Gastroesophageal sphincter (tissue), 4 donors: ENCODE data around the gene UGCG. TPM values are rescaled to one million over a fixed set of nuclear protein-coding genes. Genes with fewer than 3 reads are reported as not detected.

ENCODE experiments used
- ATAC-seq: fragments of 150-250 bp; one replicate; pipeline ENCODE4 v1.9.1; 2016; ENCODE audit warnings: mild to moderate bottlenecking, moderate library complexity
- H3K27ac ChIP-seq, 4 donors: fragments of 200-600 bp; sonication (generic) in 3 of 4; 1 replicate in 3 of 4; 2 replicates in 1 of 4; pipeline ENCODE4 v1.5.1; 2016 to 2019
- H3K27me3 ChIP-seq: fragments of 200-600 bp; sonication (generic); one replicate; pipeline ENCODE4 v1.5.1; 2019
- H3K36me3 ChIP-seq, 2 donors: fragments of 200-600 bp; sonication (generic); one replicate each; pipeline ENCODE4 v1.5.1; 2019; ENCODE audit warnings: control low read depth in 1 of 2
- H3K4me1 ChIP-seq, 3 donors: fragments of 200-600 bp; sonication (generic); 1 replicate in 2 of 3; 2 replicates in 1 of 3; pipeline ENCODE4 v1.5.1; 2016 to 2019; ENCODE audit warnings: control low read depth in 2 of 3
- H3K4me3 ChIP-seq, 2 donors: fragments of 200-600 bp; sonication (generic); one replicate each; pipeline ENCODE4 v1.5.1; 2019; ENCODE audit warnings: mild to moderate bottlenecking in 1 of 2, moderate library complexity in 1 of 2
- H3K9me3 ChIP-seq, 3 donors: fragments of 200-600 bp; sonication (generic); one replicate each; pipeline ENCODE4 v1.5.1; 2017 to 2019; ENCODE audit warnings: control low read depth in 2 of 3
- CTCF ChIP-seq, 4 experiments: fragments of 200-600 bp in 2 of 4; fragments of 450-650 bp in 2 of 4; sonication (generic) in 1 of 4; IDR thresholded peaks; one replicate each; pipeline ENCODE4 v1.5.1; 2017 to 2019; ENCODE audit warnings: antibody characterized with exemption in 4 of 4, mild to moderate bottlenecking in 2 of 4, moderate library complexity in 2 of 4
- EP300 ChIP-seq: sonication (generic); formaldehyde crosslinking; IDR thresholded peaks from one replicate; pipeline ENCODE4 v1.6.1; 2017; ENCODE audit warnings: antibody characterized with exemption, mild to moderate bottlenecking
- POLR2A ChIP-seq, 2 donors: fragments of 450-650 bp; IDR thresholded peaks; one replicate each; pipeline ENCODE4 v1.6.1; 2017; ENCODE audit warnings: antibody characterized with exemption in 2 of 2, mild to moderate bottlenecking in 2 of 2, moderate library complexity in 1 of 2
- POLR2AphosphoS5 ChIP-seq: sonication (generic); formaldehyde crosslinking; IDR thresholded peaks from one replicate; pipeline ENCODE4 v1.6.1; 2017; ENCODE audit warnings: antibody characterized with exemption
- WGBS, 2 donors: methylation state at CpG; one replicate each; pipeline ENCODE4 v1.1.5; 2018; ENCODE audit warnings: low coverage in 1 of 2; 5-methylcytosine and 5-hydroxymethylcytosine counted together
- total RNA-seq, 4 donors: library from RNA; depleted of rRNA; stranded (reverse); fragments of >200 nt; gene quantifications; one replicate each; pipeline ENCODE4 v1.1.0, GENCODE V29; 2016

Gene UGCG
- total RNA-seq, 4 donors from 2014 or later = 30.0 to 52.6 (median 43.2) TPM

- Histone ChIP-seq H3K9me3 (no peaks in the 10 kb centered on the region), H3K27me3 (no peaks in the 10 kb centered on the region), H3K27ac (no peak overlapping the region), H3K36me3 (no peaks in the 10 kb centered on the region), H3K4me3 (no peak overlapping the region), H3K4me1 (no peaks in the 10 kb centered on the region)
- TF ChIP-seq POLR2A (IDR thresholded peaks at IDR 0.05) (no peak), EP300 (no peak), POLR2AphosphoS5 (no peak), CTCF (IDR thresholded peaks at IDR 0.05) (no peak)
- ATAC-seq = no peak
- 89 to 100% methylated on average over 3 of the region's 3 CpGs for WGBS, 2 donors
These were observed 38.9 kb upstream of the UGCG start for GRCh38 chr9:111857555-111858211.

GRCh38 chr9:111860443-111860842, 36.2 kb upstream of the UGCG start:
- no peaks in the 10 kb centered on the region for H3K36me3 ChIP-seq
- no peak overlapping the region for H3K27ac ChIP-seq
- no peak for ATAC-seq
- WGBS, 2 donors = 68 to 100% methylated on average over 2 to 4 of the region's 4 CpGs
- no peak overlapping the region for H3K4me3 ChIP-seq
- H3K27me3 ChIP-seq = no peaks in the 10 kb centered on the region
- no peak for TF ChIP-seq POLR2AphosphoS5
- TF ChIP-seq CTCF (IDR thresholded peaks at IDR 0.05) = no peak
- TF ChIP-seq EP300 = no peak
- no peak for TF ChIP-seq POLR2A (IDR thresholded peaks at IDR 0.05)
- H3K4me1 ChIP-seq = no peaks in the 10 kb centered on the region
- H3K9me3 ChIP-seq = no peaks in the 10 kb centered on the region

GRCh38 chr9:111863636-111864035, 33.0 kb upstream of the UGCG start:
- H3K27me3 ChIP-seq = no peaks in the 10 kb centered on the region
- H3K9me3 ChIP-seq = no peaks in the 10 kb centered on the region
- no peaks in the 10 kb centered on the region for H3K4me1 ChIP-seq
- ATAC-seq = no peak
- H3K27ac ChIP-seq = no peak overlapping the region
- no peak overlapping the region for H3K4me3 ChIP-seq
- WGBS, 2 donors = 83 to 87% methylated on average over 2 to 3 of the region's 3 CpGs
- no peaks in the 10 kb centered on the region for H3K36me3 ChIP-seq
- TF ChIP-seq CTCF (IDR thresholded peaks at IDR 0.05) (no peak), POLR2AphosphoS5 (no peak), EP300 (no peak), POLR2A (IDR thresholded peaks at IDR 0.05) (no peak)

GRCh38 chr9:111866976-111867375, 29.6 kb upstream of the UGCG start:
- no peaks in the 10 kb centered on the region for H3K9me3 ChIP-seq
- H3K36me3 ChIP-seq = no peaks in the 10 kb centered on the region
- no peaks in the 10 kb centered on the region for H3K4me1 ChIP-seq
- H3K27ac ChIP-seq = no peak overlapping the region
- WGBS, 2 donors = 73 to 79% methylated on average over 5 of the region's 5 CpGs
- H3K4me3 ChIP-seq = no peak overlapping the region
- TF ChIP-seq EP300 = no peak
- no peak for TF ChIP-seq POLR2A (IDR thresholded peaks at IDR 0.05)
- TF ChIP-seq CTCF (IDR thresholded peaks at IDR 0.05) = no peak
- no peak for TF ChIP-seq POLR2AphosphoS5
- H3K27me3 ChIP-seq = no peaks in the 10 kb centered on the region
- ATAC-seq = no peak

- no peaks in the 10 kb centered on the region for H3K36me3 ChIP-seq
- H3K27me3 ChIP-seq = no peaks in the 10 kb centered on the region
- TF ChIP-seq POLR2AphosphoS5 = no peak
- TF ChIP-seq EP300 = no peak
- TF ChIP-seq POLR2A (IDR thresholded peaks at IDR 0.05) = no peak
- no peak for TF ChIP-seq CTCF (IDR thresholded peaks at IDR 0.05)
- H3K27ac ChIP-seq = no peak overlapping the region
- no peaks in the 10 kb centered on the region for H3K9me3 ChIP-seq
- H3K4me3 ChIP-seq = no peak overlapping the region
- WGBS, 2 donors = 96 to 100% methylated on average over 1 to 6 of the region's 6 CpGs
- ATAC-seq = no peak
- H3K4me1 ChIP-seq = no peaks in the 10 kb centered on the region
These were observed 28.1 kb upstream of the UGCG start for GRCh38 chr9:111868475-111868874.
